Measurements from ENCODE around the gene ABLIM1.

DNA sequence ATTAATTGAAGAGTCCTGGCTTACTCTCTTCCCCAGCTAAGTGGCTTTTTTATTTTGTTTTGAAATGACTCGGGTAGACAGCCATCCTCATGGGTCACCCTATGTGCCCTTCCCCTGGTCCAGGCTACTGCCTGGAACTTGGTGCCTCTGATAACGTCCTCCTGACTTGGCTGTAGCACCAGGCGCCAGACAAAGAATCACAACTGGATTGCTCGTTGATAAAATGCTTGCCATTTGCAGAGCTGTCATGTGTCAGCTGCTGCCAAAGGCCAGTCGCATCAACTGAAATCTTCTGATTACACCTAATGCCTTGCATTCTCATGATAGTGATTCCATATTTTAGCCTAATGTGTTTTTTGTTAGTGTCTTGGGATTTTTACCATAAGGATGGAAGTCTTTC lies 27.4 kb upstream of the ABLIM1 start:
- TF ChIP-seq, protein P1, sequence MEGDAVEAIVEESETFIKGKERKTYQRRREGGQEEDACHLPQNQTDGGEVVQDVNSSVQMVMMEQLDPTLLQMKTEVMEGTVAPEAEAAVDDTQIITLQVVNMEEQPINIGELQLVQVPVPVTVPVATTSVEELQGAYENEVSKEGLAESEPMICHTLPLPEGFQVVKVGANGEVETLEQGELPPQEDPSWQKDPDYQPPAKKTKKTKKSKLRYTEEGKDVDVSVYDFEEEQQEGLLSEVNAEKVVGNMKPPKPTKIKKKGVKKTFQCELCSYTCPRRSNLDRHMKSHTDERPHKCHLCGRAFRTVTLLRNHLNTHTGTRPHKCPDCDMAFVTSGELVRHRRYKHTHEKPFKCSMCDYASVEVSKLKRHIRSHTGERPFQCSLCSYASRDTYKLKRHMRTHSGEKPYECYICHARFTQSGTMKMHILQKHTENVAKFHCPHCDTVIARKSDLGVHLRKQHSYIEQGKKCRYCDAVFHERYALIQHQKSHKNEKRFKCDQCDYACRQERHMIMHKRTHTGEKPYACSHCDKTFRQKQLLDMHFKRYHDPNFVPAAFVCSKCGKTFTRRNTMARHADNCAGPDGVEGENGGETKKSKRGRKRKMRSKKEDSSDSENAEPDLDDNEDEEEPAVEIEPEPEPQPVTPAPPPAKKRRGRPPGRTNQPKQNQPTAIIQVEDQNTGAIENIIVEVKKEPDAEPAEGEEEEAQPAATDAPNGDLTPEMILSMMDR (IDR thresholded peaks at IDR 0.05): no peak
- TF ChIP-seq POLR2A (IDR thresholded peaks at IDR 0.05): no peak
